Measurements from ENCODE around the gene RTN4. TPM values are rescaled to one million over a fixed set of nuclear protein-coding genes. Genes with fewer than 3 reads are reported as not detected.

The RTN4 gene
- total and polyA plus RNA-seq, 2 of the 4 experiments (the other 2 are of a cell fraction): 77.8 to 588 TPM

DNA sequence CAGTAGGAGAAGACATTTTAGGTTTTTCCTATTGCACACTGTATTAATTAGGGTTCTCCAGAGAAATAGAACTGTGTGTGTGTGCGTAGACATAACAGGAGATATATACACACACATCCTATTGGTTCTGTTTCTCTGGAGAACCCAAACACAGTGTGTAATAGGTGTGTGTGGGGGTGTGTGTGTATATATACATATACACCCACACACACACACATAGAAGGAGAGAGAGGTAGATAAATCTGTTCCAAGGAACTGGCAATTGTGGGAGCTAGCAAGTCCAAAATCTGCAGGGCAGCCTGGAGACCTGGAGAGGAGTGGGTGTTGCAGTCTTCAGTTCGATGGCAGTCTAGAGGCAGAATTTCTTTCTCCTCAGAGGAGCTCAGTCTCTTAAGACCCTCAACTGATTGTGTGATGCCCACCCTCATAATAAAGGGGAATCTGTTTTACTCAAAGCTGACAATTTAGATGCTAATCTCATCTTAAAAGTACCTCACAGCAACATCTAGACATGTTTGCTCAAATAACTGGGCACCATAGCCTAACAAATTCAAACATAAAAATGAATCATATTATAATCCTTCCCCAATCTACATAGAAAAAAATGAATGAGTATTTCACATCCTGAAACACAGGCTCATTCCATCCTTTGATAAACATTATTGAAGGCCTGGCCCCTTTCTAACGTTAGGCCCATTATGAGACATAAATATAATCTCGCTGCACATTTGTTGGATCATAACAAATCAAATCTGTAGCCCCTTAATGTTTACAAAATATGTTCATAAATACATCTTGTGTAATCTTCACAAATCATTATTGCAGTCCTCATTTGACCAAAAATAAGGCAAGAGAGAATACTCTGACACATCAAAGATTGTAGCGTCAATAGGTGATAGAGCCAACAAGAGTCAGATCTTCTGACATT, 35.1 kb upstream of the RTN4 start:
- no peaks in the 10 kb centered on the region for H3K9me1 ChIP-seq (ENCODE audit: insufficient read depth, low read length)
- H3K9ac ChIP-seq (ENCODE audit: low read depth, low read length): no peak overlapping the region
- H3K27me3 ChIP-seq (ENCODE audit: control insufficient read depth, insufficient read depth, low read length): no peaks in the 10 kb centered on the region
- in situ Hi-C loops (cut with MboI; ENCODE audit: low sequenced_read_pairs): no loop called here
- no peaks in the 10 kb centered on the region for H3K9me3 ChIP-seq (ENCODE audit: control insufficient read depth, insufficient read depth, low read length)
- no peak overlapping the region for H3K4me2 ChIP-seq (ENCODE audit: low read depth, low read length)
- no peaks in the 10 kb centered on the region for H3K36me3 ChIP-seq (ENCODE audit: control insufficient read depth, insufficient read depth, low read length)
- H3K23ac ChIP-seq (ENCODE audit: low read depth, low read length): peak overlapping the region; percentile 15; the same call in 1 of the 2 replicates
- no TSS peak for BruUV-seq (replicated peaks)
- H4K5ac ChIP-seq (ENCODE audit: low read depth, low read length): no peak overlapping the region
- no peak overlapping the region for H2BK15ac ChIP-seq (ENCODE audit: low read depth, low read length)
- no peak overlapping the region for H4K91ac ChIP-seq (ENCODE audit: insufficient read depth, low read depth, low read length)
- no peak overlapping the region for H2BK5ac ChIP-seq (ENCODE audit: low read depth, low read length, poor library complexity, severe bottlenecking)
- H2BK20ac ChIP-seq (ENCODE audit: low read depth, low read length): no peak overlapping the region
- no peak overlapping the region for H4K8ac ChIP-seq (ENCODE audit: low read depth in 2 of 2, low read length in 2 of 2)
- peaks cover 5% of the 10 kb centered on the region for H3K4me1 ChIP-seq (ENCODE audit: control insufficient read depth, insufficient read depth, low read length)
- H3K27ac ChIP-seq (ENCODE audit: insufficient read depth, low read length): no peak overlapping the region
- ChIA-PET CTCF (no interaction called here), POLR2A (ENCODE audit: unreplicated experiment) (interaction anchor here (0.5 to 0.6 kb wide), 3 partner anchors 34 to 52 kb away, joined by 3 to 12 read pairs (median 4); no protein-coding TSS in a partner anchor)
- H4K20me1 ChIP-seq (ENCODE audit: insufficient read depth, low read length): no peaks in the 10 kb centered on the region
- H3K4me3 ChIP-seq (ENCODE audit: insufficient read depth, low read depth, low read length): no peak overlapping the region
- intact Hi-C loops (cut with micrococcal nuclease): no loop called here
- DNase-seq (no peak), ATAC-seq (ENCODE audit: low read depth) (0 out of 2 replicates have a peak, but pooled peaks have one; percentile 28)
- H3K14ac ChIP-seq (replicated peaks; ENCODE audit: low read depth, low read length): no peak overlapping the region
- dilution Hi-C loops (cut with HindIII; ENCODE audit: low sequenced_read_pairs, unreplicated experiment): no loop called here
- no peak overlapping the region for H3K18ac ChIP-seq (ENCODE audit: low read depth, low read length)
- no peak overlapping the region for H2AK9ac ChIP-seq (replicated peaks; ENCODE audit: low read depth, low read length, poor library complexity)
- no peak overlapping the region for H3K56ac ChIP-seq (ENCODE audit: extremely low read depth, insufficient read depth, low read length)
- H2AK5ac ChIP-seq (ENCODE audit: low read depth, low read length): no peak overlapping the region
- TF ChIP-seq RFX5 (IDR thresholded peaks at IDR 0.05; ENCODE audit: low read depth, low read length): no peak
- TF ChIP-seq MAZ (IDR thresholded peaks at IDR 0.05; ENCODE audit: borderline replicate concordance, low read depth, low read length): no peak
- no peak for TF ChIP-seq MAFK (IDR thresholded peaks at IDR 0.05; ENCODE audit: low read depth, low read length)
- TF ChIP-seq, protein P1, sequence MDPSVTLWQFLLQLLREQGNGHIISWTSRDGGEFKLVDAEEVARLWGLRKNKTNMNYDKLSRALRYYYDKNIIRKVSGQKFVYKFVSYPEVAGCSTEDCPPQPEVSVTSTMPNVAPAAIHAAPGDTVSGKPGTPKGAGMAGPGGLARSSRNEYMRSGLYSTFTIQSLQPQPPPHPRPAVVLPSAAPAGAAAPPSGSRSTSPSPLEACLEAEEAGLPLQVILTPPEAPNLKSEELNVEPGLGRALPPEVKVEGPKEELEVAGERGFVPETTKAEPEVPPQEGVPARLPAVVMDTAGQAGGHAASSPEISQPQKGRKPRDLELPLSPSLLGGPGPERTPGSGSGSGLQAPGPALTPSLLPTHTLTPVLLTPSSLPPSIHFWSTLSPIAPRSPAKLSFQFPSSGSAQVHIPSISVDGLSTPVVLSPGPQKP (IDR thresholded peaks at IDR 0.05; ENCODE audit: borderline replicate concordance, low read depth, low read length): no peak
- TF ChIP-seq POLR2A (IDR thresholded peaks at IDR 0.05; ENCODE audit: low read depth, low read length): no peak
- TF ChIP-seq, protein P2, sequence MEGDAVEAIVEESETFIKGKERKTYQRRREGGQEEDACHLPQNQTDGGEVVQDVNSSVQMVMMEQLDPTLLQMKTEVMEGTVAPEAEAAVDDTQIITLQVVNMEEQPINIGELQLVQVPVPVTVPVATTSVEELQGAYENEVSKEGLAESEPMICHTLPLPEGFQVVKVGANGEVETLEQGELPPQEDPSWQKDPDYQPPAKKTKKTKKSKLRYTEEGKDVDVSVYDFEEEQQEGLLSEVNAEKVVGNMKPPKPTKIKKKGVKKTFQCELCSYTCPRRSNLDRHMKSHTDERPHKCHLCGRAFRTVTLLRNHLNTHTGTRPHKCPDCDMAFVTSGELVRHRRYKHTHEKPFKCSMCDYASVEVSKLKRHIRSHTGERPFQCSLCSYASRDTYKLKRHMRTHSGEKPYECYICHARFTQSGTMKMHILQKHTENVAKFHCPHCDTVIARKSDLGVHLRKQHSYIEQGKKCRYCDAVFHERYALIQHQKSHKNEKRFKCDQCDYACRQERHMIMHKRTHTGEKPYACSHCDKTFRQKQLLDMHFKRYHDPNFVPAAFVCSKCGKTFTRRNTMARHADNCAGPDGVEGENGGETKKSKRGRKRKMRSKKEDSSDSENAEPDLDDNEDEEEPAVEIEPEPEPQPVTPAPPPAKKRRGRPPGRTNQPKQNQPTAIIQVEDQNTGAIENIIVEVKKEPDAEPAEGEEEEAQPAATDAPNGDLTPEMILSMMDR (conservative IDR thresholded peaks at IDR 0.05; ENCODE audit: low read depth, low read length): no peak
- TF ChIP-seq SMC3 (IDR thresholded peaks at IDR 0.05; ENCODE audit: low read depth, low read length): no peak
- TF ChIP-seq MXI1 (IDR thresholded peaks at IDR 0.05; ENCODE audit: borderline replicate concordance, low read depth, low read length): no peak
- TF ChIP-seq NFE2L2 (IDR thresholded peaks at IDR 0.05; ENCODE audit: low read depth, low read length): no peak
- no peak for TF ChIP-seq FOS (IDR thresholded peaks at IDR 0.05; ENCODE audit: low read depth, low read length)
- TF ChIP-seq RCOR1 (IDR thresholded peaks at IDR 0.05; ENCODE audit: insufficient replicate concordance, low read length): no peak
- no peak overlapping the region for H3K4ac ChIP-seq (ENCODE audit: low read depth, low read length)
- no CpG with 5 or more reads among the region's 5 CpGs for WGBS, 2 experiments (ENCODE audit: extremely low coverage in 2 of 2, insufficient read length in 1 of 2)
- no peaks in the 10 kb centered on the region for H3K79me1 ChIP-seq (ENCODE audit: low read depth in 1 of 2, low read length in 2 of 2)
- H2AFZ ChIP-seq (replicated peaks; ENCODE audit: low read length, poor library complexity): no peak overlapping the region
- no peak overlapping the region for H2BK120ac ChIP-seq (ENCODE audit: low read depth, low read length)
